HS-27A (cell line): Measurements from ENCODE around the gene ZNF106.

Source experiments
- DNase-seq: peaks from one replicate; pipeline ENCODE4 v3.0.0-alpha.2; 2012; ENCODE audit warnings: low read depth, missing footprints

Gene ZNF106

DNA sequence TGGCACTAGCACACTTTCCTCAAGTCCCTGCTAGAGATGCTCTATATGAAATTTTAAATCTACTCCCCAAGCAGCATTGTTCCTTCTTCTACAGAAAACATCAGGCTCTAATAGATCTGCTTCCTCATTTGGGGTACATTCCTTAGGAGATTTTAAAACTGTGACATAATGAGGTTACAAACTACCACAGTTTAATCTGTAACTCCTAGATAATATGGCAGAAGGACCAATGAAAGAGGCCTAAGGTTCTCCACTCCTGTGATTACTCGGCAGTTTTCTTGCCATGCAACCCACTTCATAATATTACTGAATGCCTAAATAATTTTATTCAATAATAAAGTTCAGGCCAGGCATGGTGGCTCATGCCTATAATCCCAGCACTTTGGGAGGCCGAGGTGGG, 16.1 kb downstream of the ZNF106 start:
- DNase-seq, result no peak

DNA sequence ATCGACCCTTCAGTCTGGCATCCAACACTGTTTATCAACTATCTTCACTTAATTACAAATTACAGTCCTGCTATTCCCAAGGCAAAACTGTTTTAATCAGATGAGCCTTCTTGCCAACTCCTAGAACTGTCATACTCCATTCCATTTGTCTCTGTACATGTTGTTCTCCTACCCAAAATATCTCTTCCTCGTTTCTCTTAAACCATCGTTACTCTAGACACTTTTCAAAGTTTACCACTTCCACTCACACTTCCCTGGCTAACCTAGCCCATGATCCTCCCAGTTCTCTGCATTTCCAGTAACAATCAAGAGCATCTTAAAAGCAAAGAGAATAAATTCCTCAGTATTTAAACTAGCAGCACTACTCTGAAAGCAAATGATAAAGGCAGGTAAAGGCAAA, 19.9 kb downstream of the ZNF106 start:
- no peak for DNase-seq

DNA sequence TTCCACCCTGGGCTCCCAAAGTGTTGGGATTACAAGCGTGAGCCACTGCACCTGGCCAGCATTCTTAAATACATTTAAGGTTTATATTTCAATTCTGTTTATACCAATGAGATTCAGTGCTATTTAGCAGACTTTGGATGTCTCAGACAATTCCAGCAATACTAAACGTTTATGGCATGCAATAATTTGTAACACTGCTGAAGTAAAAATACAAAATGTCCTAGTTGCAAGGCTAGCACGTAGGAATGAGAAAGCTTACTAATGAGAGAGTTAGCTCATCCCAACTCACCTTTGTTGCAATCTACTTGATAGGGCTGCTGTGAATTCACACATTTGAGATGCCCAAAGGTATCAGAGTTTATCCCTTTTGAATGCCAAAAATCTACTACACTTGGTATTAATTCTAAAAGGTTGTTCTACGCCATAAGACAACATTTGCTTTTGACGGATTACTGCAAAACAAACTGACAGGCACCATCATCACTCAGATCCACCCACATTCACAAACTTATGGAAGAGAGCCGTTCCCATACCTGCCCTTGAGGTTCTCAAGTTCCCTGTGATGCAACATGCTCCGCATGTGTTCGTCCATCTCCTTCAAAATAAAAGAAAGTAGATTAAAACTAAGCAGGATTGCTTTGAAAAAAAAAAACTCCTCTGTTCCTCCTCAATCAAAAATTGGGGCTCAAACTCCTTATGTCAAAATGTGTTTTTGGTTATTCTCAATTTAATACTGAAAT, 25.3 kb downstream of the ZNF106 start:
- DNase-seq, result no peak

DNA sequence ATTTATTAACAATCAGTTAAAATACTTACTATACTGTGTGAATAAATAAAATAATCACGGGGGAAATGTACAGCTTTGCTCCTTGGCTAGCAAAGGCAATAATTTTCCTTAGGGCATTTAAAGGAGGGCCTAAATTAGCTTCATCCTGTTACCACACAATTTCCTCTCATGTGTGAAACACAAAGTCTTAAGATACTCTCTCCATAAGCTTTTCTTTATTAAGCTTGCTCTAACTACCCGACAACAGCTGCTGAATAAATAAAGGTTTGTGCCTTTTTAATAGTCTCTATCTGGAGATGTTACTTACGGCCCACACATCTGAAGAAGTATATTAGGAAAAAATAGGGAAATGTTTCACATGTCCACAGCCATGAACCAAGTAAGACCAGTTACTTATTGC, 29.7 kb downstream of the ZNF106 start:
- DNase-seq, result no peak

DNA sequence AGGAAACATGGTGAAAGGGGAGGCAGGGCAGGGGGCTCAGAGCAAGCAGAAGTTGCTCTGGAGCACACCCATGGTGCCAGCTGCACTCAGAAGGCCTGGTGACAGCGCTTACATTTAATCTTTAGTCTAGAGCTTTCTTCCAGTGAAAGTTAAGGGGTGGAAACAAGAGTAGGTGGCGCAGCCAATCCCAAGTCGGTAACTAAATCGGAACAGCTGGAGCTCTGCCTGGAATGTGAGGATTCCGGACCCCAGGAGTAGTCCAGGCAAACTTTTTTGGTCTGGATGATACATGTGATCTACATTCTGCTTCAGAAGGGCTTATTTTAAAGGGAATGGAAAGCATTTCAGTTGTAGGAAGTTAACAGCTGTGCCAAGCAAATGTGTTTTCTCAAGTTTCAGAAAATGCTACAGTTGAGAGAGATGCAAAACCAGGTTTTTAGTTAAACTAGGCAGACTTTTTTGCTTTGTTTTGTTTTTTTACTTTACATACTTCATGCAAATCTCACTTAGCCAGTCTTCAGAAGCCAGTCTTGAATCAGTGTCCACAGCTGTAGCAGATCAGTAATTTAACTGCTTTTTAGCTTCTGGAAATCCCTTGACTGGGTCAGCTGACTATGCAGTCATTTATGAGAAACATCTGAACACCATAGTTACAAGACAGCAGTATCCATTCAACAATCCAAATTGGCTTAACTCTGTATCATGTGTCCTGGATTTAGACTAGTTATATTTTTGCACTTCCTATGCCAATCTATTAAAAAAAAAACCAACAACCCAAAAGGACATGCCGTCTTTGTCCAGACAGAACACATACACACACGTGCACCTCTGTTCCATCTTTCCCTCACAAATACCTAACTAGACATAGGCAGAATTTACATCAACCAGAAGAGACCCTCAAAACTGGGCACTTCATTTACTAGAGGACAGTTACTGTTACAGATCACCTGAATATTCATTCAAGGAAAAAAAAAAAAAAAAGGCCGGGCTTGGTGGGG, 33.2 kb downstream of the ZNF106 start:
- peak; percentile 59 for DNase-seq

DNA sequence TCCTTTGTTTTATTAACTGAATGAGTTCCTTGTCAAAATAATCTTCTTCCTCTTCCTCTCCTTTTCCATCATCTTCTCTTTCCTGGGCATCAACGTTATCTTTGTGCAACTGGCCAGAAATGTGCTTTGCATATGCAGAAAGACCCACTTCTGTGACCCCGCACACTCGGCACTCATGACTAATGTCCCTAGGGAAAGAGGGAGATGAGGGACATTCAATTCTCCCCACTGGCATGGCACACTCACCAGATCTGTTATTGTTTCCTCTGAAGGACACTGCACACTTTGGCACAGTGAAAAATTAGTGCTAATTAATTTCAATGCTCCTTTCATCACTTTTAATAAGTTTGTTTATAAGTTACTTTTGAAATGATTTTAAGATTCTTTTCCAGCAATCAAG, 34.0 kb downstream of the ZNF106 start:
- DNase-seq, result no peak

DNA sequence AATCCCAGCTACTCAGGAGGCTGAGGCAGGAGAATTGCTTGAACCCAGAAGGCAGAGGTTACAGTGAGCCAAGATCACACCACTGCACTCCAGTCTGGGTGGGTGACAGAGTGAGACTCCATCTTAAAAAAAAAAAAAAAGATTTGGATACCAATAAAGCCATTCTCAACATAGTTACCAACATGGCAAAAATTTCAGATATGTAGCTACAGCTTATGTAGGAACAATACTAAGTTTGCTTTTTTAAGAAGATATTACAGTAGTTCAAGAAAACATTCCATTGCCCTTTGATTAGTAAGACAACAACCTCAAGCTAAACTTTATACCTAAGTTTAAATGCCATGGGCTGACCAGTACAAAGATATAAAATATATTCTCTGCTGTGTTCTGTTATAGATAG, 34.4 kb downstream of the ZNF106 start:
- no peak for DNase-seq

DNA sequence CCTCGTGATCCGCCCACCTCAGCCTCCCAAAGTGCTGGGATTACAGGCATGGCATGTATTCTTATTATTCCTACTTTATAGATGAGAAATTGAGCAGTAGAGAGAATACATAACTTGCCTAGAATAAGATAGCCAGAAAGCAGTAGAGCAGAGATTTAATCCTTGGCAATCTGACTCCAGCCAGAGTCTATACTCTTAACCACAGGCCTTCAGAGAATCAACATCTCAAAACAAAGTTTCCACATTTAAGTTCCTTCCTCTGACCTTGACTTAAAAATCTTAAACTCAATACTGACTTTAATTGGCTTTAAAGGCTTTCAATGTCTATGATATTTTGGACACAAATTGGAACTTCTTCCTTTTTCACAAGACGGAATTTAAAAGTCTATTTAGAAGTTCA, 37.1 kb downstream of the ZNF106 start:
- no peak for DNase-seq

DNA sequence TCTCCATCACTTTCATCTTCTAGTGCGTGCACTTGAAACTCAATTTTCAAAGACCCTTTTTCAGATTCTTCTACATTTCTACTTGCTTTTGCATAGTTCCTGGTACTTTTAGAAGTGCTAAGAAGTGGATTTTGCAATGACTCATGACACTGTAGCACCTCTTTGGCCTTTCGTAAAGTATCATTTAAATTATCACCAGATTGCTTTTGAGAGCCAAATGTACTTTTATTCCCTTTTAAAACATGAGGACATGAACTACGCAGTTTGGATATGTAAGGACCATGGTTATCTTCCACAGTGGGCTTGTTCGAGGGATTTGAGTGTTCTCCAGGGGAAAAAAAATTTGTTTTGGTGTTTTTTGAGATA, 40.5 kb downstream of the ZNF106 start:
- no peak for DNase-seq

DNA sequence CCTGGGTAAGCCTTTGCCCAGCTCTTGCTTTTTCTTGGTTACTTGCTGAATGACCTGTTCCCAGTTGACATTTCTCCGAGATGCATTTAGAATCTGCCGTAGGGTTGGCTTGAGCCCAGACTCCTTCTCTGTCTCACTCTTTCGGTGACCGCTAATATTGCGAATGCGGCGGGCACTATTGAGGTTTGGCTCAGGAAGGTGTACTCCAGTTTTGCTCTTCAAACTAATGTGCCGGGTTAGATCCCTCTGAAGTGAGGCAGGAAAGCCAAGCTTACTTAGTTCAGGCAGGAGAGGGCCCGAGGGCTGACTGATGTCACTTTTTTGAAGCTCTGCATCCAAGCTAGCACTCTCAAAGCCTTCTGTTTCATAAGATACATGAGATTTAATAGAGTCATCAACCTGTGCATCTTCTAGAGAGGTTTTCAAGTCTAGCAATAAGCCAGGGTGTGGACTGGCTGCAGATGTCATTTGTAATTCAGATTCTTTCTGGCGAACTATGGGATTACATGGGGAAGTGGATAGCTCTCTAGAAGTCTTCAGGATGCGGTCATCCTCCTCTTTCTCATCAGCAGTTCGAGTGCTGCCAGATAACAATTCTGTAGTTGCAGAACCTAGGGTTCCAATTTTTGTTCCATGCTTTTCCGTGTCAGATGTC, 41.0 kb downstream of the ZNF106 start:
- DNase-seq, result no peak

DNA sequence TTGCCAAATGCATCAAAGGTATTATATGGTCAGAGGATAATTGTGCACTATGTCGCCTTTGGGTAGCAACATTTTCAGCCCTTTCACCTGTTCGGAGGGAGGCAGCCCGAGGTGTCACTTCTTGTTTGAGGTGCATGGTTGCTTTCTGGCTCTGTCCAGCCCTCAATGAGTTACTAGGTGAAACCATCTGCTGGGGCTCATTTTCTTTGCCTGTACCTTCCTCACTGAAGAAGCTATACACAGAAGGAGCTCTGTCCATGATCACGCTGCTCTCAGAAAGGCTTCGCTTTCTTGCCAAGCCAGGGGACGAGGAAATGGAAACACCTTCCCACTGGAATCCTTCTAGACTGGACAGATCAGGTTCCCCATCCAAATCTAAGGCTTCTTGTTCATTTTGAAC, 42.7 kb downstream of the ZNF106 start:
- no peak for DNase-seq

DNA sequence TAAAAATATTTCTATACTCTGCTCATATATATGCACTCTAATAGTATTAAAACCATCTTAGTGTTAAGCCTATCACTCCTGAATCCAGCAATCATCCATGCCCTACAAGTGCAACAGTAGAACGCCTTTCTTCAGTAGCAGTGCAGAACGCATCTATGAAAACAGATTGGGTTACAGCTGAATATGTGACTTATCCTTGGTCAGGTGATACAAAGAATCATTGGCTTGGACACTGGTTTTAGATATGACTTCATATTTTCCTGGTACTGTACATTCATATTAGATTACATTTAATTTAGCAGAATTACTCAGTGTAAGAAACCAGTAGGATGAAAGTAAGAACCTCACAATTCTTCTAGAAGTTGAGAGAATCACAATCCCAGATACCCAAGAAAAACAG, 43.3 kb downstream of the ZNF106 start:
- DNase-seq, result no peak

DNA sequence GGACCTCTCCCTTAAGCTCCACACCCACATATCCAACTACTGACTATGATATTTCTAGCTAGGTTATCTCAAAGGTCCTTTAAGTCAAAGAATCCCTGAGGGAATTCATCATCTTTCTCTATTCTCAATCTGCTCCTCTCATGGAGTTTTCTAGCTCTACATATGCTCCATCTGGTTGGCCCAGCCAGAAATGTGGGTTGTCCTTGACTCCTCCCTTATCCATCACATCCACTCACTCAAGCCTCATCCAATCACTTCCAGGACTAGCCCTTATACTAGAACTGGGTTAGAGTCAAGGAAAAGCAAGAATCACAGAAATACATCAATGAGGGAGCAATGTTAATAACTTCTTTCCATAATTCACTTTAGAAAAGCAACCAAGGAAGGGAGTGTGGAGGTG, 45.4 kb downstream of the ZNF106 start:
- no peak for DNase-seq

DNA sequence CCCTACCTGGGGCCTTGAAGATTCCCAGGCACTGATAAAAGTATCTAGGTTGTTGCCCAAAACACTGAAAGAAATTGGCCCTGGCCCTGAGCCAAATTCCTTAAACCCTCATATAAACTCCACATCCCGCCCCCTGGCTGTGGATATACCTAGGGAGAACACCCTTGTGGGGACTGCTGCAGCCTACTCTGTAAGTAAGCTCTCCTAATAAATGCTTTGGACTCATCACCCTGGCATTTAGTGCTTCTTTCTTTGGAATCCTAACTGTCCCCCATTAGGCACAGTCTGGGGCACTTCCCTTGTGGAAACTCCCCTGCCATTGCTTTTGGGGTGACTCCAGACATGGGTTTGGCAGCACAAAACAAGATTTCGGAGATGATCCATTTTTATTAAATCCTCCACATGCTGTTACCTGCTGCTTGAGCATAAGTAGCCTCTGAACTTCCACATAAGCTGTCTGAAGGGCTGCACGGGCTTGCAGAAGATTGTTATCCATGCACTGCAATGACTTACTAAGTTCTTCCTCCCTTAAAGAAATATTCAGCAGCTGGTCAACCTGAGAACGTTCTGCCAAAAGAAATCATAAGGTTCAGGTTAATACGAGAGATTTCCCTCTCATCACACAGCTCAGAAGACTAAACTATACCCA, 46.4 kb downstream of the ZNF106 start:
- DNase-seq, result no peak

DNA sequence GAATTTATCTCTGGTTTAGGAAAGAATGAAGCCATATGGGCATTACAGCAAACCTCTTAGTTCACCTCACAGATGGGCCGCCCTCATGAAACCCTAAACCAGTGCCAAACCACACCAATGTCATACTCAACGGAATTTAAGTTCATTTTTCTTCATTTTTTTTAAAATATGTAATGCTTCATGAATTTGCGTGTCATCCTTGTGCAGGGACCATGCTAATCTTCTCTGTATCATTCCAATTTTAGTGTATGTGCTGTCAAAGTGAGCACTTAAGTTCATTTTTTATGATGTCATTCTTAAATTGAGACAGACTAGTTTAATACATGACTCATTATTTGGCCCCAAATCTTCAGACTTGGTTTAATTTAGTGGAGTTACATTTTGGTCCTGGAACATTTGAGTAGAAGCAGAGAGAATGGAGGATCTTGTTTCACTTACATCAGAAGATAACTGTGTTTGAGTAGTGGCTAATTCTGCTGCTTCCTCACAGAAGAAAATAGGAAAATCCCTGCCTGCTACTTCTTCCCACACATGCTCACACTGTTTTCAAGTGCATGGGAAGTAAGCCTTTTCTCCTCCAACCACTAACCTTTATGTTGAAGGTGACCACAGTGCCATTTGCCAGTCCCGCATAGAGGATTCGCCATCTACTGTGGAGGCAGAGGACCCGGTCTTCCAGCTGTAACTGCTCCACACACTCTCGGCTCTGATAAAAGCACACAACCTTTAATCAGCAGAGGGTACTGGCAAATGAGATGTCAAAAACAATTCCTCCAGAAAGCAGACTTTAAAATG, 63.3 kb downstream of the ZNF106 start:
- DNase-seq, result peak; percentile 79

DNA sequence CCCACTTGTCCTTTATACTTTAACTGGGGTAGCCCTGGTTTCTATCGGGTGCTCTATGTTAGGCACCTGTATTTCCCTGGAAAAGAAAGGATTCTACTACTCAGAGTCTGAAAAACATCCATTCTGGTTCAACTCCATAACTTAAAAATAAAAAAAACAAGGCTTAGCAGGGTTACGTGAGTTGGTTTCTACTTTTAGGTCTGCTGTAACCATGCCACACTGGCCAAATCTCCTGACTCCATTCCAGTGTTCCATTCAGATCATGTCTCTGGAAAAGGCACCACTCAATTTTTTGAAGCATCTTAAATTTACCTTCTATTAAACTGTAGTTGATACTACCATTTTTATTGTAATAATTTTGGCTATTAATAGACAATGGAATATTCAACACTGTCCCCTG, 69.6 kb downstream of the ZNF106 start:
- DNase-seq, result no peak

DNA sequence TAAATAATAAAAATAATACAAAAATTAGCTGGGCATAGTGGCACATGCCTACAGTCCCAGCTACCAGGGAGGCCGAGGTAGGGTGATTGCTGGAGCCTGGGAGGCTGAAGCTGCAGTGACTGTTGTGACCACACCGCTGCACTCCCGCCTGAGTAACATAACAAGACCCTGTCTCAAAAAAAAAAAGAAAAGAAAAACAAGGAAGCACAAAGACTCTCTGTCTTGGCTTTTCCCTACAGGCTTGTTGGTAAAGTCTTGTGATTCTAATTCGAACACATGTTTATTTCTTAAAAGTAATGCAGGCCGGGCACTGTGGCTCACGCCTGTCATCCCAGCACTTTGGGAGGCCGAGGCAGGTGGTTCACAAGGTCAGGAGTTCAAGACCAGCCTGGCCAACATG, 71.6 kb downstream of the ZNF106 start:
- DNase-seq, result no peak

DNA sequence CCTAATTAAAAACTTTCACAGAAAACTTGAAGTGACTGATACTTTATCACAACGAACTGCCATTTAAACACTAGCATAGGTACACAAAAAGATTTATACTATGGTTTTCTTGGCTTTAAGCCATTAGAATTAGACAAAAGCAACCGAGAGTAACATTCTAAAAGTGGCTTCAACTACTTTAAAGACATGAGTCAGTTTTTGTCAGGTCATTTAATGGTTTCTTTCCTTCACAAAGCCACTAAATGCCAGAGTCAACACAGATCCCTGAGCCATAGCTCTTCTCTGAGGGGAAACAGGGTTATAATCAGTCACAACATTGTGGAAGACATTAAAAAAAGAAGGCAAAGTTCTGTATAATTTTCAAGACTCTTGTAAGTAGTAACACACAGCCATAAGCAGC, 77.0 kb downstream of the ZNF106 start:
- no peak for DNase-seq

DNA sequence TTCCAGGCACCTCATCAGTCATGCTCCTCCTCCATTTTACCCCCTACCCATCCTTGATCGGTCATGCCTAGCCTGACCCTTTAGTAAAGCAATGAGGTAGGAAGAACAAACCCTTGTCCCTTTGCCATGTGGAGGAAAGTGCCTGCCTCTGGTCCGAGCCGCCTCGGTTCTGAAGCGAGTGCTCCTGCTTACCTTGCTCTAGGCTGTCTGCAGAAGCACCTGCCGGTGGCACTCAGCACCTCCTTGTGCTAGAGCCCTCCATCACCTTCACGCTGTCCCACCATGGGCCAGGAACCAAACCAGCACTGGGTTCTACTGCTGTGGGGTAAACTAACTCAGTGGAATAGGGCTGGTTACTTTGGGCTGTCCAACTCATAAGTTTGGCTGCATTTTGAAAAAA, 79.1 kb downstream of the ZNF106 start:
- no peak for DNase-seq

DNA sequence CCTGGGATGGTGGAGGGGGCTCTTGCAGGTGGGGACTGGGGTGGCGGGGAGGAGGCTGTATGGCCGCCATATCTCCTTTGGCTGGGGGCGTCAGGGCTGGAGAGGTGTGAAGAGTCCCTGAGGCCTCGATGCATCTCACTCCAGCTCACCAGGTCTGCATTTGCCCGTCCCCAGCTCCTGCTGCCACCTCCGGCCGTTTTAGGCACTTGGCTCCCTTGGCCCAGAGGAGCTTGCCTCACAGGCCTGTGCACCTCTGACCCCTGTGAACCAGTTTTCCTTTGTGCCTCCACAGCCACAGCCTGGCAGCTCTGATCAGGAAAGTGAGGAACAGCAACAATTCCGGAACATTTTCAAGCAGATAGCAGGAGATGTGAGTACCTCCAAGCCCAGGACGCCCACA, 81.9 kb downstream of the ZNF106 start:
- no peak for DNase-seq

DNA sequence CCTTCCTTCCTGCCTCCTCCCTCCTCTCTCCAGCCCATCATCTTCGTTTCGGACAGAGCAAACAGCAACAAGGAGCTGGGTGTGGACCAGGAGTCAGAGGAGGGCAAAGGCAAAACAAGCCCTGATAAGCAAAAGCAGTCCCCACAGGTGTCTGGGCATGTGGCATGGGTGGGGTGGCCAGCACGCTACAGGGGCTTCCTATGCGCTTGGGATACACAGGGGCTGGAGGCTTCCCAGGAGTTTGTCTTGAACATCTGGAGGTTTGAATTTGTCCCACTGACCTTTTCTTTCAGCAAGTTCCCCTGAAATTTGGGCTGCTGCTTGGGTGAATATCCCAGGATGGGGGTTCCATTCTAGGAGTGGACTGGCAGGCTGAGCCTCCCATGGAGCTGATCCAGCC, 82.8 kb downstream of the ZNF106 start:
- DNase-seq, result no peak
